ENCODE data around the gene MTR. TPM values are rescaled to one million over a fixed set of nuclear protein-coding genes. Genes with fewer than 3 reads are reported as not detected.

Gene MTR
- total RNA-seq, 1 donor from 2014 or later, result 35.8 TPM

DNA sequence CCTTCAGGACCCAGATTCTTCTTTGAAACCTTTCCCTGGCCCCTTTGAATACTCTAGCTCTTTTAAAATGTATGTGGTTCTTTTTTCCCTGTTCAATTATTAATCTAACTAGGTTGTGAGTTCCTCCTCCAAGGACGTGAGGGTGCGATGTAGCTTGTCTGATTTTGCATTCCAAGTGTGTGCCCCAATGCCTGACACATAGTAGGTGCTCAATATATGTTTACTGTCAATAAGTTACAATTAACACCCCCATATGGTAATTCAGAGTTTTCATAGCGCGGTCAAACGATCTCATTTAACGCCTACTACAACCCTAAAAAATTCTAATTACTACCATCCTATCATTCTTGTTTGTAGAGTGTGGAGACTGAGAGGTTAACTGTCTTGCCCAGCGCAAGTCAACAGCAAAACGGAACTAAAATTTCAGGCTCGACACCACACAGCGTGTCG is 482 bp upstream of the MTR start:
- FAIRE-seq (no peak), DNase-seq (ENCODE audit: low read depth) (no peak)
- Histone ChIP-seq H3K4me3 (ENCODE audit: insufficient read depth, low read depth, low read length) (peak overlapping the region; percentile 83), H3K36me3 (ENCODE audit: insufficient read depth, low read length) (no peaks in the 10 kb centered on the region), H2AFZ (ENCODE audit: low read depth, low read length) (peak overlapping the region; percentile 78), H3K4me2 (ENCODE audit: low read length) (peak overlapping the region; percentile 90), H3K79me2 (ENCODE audit: insufficient read depth, low read length) (peaks cover 38% of the 10 kb centered on the region), H3K9me3 (ENCODE audit: insufficient read depth, low read depth, low read length) (no peaks in the 10 kb centered on the region), H3K9ac (ENCODE audit: low read length) (peak overlapping the region; percentile 91), H3K27me3 (ENCODE audit: insufficient read depth, low read length) (no peaks in the 10 kb centered on the region), H4K20me1 (ENCODE audit: insufficient read depth, low read length) (peaks cover 4% of the 10 kb centered on the region), H3K27ac (ENCODE audit: low read depth, low read length) (no peak overlapping the region), H3K4me1 (ENCODE audit: insufficient read depth, low read length) (peaks cover 3% of the 10 kb centered on the region)
- Mint-ChIP-seq H3K4me1 (ENCODE audit: low read depth, unreplicated experiment) (peaks cover 5% of the 10 kb centered on the region), H3K36me3 (ENCODE audit: low read depth, unreplicated experiment) (no peaks in the 10 kb centered on the region), H3K27ac (ENCODE audit: unreplicated experiment) (peak overlapping the region; percentile 86), H3K9me3 (ENCODE audit: unreplicated experiment) (no peaks in the 10 kb centered on the region), H3K27me3 (ENCODE audit: low read depth, unreplicated experiment) (peaks cover 3% of the 10 kb centered on the region), H3K4me3 (ENCODE audit: unreplicated experiment) (peak overlapping the region; percentile 94)
- TF ChIP-seq, protein P1, sequence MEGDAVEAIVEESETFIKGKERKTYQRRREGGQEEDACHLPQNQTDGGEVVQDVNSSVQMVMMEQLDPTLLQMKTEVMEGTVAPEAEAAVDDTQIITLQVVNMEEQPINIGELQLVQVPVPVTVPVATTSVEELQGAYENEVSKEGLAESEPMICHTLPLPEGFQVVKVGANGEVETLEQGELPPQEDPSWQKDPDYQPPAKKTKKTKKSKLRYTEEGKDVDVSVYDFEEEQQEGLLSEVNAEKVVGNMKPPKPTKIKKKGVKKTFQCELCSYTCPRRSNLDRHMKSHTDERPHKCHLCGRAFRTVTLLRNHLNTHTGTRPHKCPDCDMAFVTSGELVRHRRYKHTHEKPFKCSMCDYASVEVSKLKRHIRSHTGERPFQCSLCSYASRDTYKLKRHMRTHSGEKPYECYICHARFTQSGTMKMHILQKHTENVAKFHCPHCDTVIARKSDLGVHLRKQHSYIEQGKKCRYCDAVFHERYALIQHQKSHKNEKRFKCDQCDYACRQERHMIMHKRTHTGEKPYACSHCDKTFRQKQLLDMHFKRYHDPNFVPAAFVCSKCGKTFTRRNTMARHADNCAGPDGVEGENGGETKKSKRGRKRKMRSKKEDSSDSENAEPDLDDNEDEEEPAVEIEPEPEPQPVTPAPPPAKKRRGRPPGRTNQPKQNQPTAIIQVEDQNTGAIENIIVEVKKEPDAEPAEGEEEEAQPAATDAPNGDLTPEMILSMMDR (IDR thresholded peaks at IDR 0.05; ENCODE audit: insufficient read depth, low read depth, low read length), result no peak
- no peak for TF ChIP-seq EZH2 (IDR thresholded peaks at IDR 0.05; ENCODE audit: insufficient read depth, low read length)

DNA sequence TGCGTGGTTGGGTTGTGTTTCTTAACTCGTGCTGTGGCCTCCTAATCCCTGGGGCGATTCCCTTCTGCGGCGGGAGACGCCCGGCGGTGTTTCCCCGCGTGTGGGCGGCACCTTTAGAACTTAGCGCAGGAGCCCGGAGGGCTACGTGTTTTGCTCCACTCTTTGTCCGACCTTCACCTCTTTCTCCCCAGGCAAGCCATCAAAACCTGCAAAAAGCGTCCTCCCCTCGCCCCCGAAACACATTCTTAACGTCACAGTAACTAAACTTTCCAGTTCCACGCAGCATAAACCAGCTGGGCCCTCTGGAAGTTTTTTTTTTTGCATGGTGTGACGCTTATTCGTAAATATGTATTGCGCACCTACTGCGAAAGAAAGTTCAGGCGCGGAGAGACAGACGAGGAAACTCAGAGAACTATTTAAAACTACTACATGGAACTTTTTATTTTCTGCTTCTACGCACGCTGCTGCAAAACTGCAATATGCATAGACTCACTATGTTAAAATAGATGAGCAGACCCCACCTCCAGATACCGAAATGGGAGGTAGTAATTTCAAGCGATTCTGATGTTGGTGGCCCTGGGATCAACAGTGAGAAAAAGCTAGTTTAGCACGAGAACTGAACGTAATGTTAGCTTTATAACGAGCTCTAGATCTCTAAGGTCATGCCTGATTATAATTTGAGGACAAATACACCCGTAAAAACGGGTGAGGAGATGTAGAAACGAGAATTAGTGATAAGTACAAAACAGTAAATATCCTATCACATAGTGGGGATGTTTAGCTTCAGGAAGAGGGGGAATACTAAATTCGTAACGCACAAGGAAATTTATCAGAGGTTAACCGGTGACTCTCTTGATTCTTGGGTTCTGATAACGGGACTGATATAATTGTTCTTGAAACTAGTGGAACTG is 920 bp downstream of the MTR start:
- Histone ChIP-seq H3K4me1 (ENCODE audit: insufficient read depth, low read length) (peaks cover 3% of the 10 kb centered on the region), H3K79me2 (ENCODE audit: insufficient read depth, low read length) (peaks cover 52% of the 10 kb centered on the region), H2AFZ (ENCODE audit: low read depth, low read length) (peak overlapping the region; percentile 96), H3K36me3 (ENCODE audit: insufficient read depth, low read length) (no peaks in the 10 kb centered on the region), H3K4me2 (ENCODE audit: low read length) (peak overlapping the region; percentile 90), H3K27ac (ENCODE audit: low read depth, low read length) (peak overlapping the region; percentile 80), H3K27me3 (ENCODE audit: insufficient read depth, low read length) (no peaks in the 10 kb centered on the region), H3K9ac (ENCODE audit: low read length) (peak overlapping the region; percentile 91), H4K20me1 (ENCODE audit: insufficient read depth, low read length) (peaks cover 4% of the 10 kb centered on the region), H3K4me3 (ENCODE audit: insufficient read depth, low read depth, low read length) (peak overlapping the region; percentile 83), H3K9me3 (ENCODE audit: insufficient read depth, low read depth, low read length) (no peaks in the 10 kb centered on the region)
- Mint-ChIP-seq H3K36me3 (ENCODE audit: low read depth, unreplicated experiment) (no peaks in the 10 kb centered on the region), H3K27ac (ENCODE audit: unreplicated experiment) (peak overlapping the region; percentile 86), H3K27me3 (ENCODE audit: low read depth, unreplicated experiment) (peaks cover 2% of the 10 kb centered on the region), H3K4me1 (ENCODE audit: low read depth, unreplicated experiment) (peaks cover 5% of the 10 kb centered on the region), H3K9me3 (ENCODE audit: unreplicated experiment) (no peaks in the 10 kb centered on the region), H3K4me3 (ENCODE audit: unreplicated experiment) (peak overlapping the region; percentile 94)
- FAIRE-seq (no peak), DNase-seq (ENCODE audit: low read depth) (peak; percentile 54)
- TF ChIP-seq EZH2 (IDR thresholded peaks at IDR 0.05; ENCODE audit: insufficient read depth, low read length), result no peak
- TF ChIP-seq, protein P1 (IDR thresholded peaks at IDR 0.05; ENCODE audit: insufficient read depth, low read depth, low read length), result no peak

DNA sequence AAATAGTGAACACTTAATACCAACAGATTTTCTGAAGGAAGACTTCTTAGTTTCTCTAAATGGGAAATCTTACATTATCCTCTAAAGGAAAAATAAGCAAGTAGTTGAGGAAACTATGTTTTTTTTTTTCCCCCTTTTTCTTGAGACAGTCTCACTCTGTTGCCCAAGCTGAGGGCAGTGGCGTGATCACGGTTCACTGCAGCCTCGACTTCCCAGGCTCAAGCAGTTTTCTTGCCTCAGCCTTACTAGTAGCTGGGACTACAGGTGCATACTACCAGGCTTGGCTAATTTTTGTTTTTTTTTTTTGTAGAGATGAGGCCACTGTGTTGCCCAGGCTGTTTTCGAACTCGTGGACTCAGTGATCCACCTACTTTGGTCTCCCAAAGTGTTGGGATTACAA is 3.9 kb downstream of the MTR start:
- no peaks in the 10 kb centered on the region for H3K9me3 Mint-ChIP-seq (ENCODE audit: unreplicated experiment)
- H3K4me1 Mint-ChIP-seq (ENCODE audit: low read depth, unreplicated experiment), result peaks cover 6% of the 10 kb centered on the region
- H3K36me3 ChIP-seq (ENCODE audit: insufficient read depth, low read length), result no peaks in the 10 kb centered on the region
- peaks cover 3% of the 10 kb centered on the region for H3K4me1 ChIP-seq (ENCODE audit: insufficient read depth, low read length)
- H3K9ac ChIP-seq (ENCODE audit: low read length), result no peak overlapping the region
- H3K27me3 ChIP-seq (ENCODE audit: insufficient read depth, low read length), result no peaks in the 10 kb centered on the region
- peaks cover 74% of the 10 kb centered on the region for H3K79me2 ChIP-seq (ENCODE audit: insufficient read depth, low read length)
- no peak overlapping the region for H3K4me2 ChIP-seq (ENCODE audit: low read length)
- DNase-seq (ENCODE audit: low read depth), result no peak
- no peaks in the 10 kb centered on the region for H3K27me3 Mint-ChIP-seq (ENCODE audit: low read depth, unreplicated experiment)
- H2AFZ ChIP-seq (ENCODE audit: low read depth, low read length), result no peak overlapping the region
- peaks cover 19% of the 10 kb centered on the region for H4K20me1 ChIP-seq (ENCODE audit: insufficient read depth, low read length)
- H3K4me3 ChIP-seq (ENCODE audit: insufficient read depth, low read depth, low read length), result no peak overlapping the region
- H3K36me3 Mint-ChIP-seq (ENCODE audit: low read depth, unreplicated experiment), result peaks cover 1% of the 10 kb centered on the region
- no peak for FAIRE-seq
- TF ChIP-seq EZH2 (IDR thresholded peaks at IDR 0.05; ENCODE audit: insufficient read depth, low read length), result no peak
- TF ChIP-seq, protein P1 (IDR thresholded peaks at IDR 0.05; ENCODE audit: insufficient read depth, low read depth, low read length), result no peak
- no peak overlapping the region for H3K27ac Mint-ChIP-seq (ENCODE audit: unreplicated experiment)
- no peak overlapping the region for H3K27ac ChIP-seq (ENCODE audit: low read depth, low read length)
- no peaks in the 10 kb centered on the region for H3K9me3 ChIP-seq (ENCODE audit: insufficient read depth, low read depth, low read length)
- no peak overlapping the region for H3K4me3 Mint-ChIP-seq (ENCODE audit: unreplicated experiment)
